ENCODE data around the gene KIF17.
"Not testable (repeated sequence)": the region's sequence is repeated elsewhere in the genome, so short reads cannot be mapped to it uniquely, and the experiment has no call there.

KIF17 gene

GRCh38 chr1:20727746-20728316, 10.0 kb upstream of the KIF17 start:
- no peak for DNase-seq (ENCODE audit: low read depth in 2 of 2)

GRCh38 chr1:20726932-20727745, 9.3 kb upstream of the KIF17 start:
- no peak for DNase-seq (ENCODE audit: low read depth in 2 of 2)

GRCh38 chr1:20726118-20726911, 8.5 kb upstream of the KIF17 start:
- DNase-seq (ENCODE audit: low read depth in 2 of 2), result no peak

GRCh38 chr1:20725189-20726117, 7.6 kb upstream of the KIF17 start:
- no peak for DNase-seq (ENCODE audit: low read depth in 2 of 2)

GRCh38 chr1:20724364-20725188, 6.8 kb upstream of the KIF17 start:
- DNase-seq (ENCODE audit: low read depth in 2 of 2), result no peak

GRCh38 chr1:20723537-20724363, 5.9 kb upstream of the KIF17 start:
- no peak for DNase-seq (ENCODE audit: low read depth in 2 of 2)

- no peak for DNase-seq (ENCODE audit: low read depth in 2 of 2)
These were observed 5.3 kb upstream of the KIF17 start for GRCh38 chr1:20723159-20723536.

GRCh38 chr1:20721117-20722061, 3.6 kb upstream of the KIF17 start:
- no peak for DNase-seq (ENCODE audit: low read depth in 2 of 2)

- DNase-seq (ENCODE audit: low read depth in 2 of 2), result no peak
These were observed 2.9 kb upstream of the KIF17 start for GRCh38 chr1:20720631-20721091.

GRCh38 chr1:20719871-20720620, 2.2 kb upstream of the KIF17 start:
- no peak for DNase-seq (ENCODE audit: low read depth in 2 of 2)

GRCh38 chr1:20719261-20719660, 1.5 kb upstream of the KIF17 start:
- no peak for DNase-seq (ENCODE audit: low read depth in 2 of 2)

- not testable (repeated sequence) for DNase-seq (ENCODE audit: low read depth in 2 of 2)
These were observed 606 bp upstream of the KIF17 start for GRCh38 chr1:20718343-20718882.

GRCh38 chr1:20716232-20716631, 1.6 kb downstream of the KIF17 start:
- DNase-seq (ENCODE audit: low read depth in 2 of 2), result no peak

- no peak for DNase-seq (ENCODE audit: low read depth in 2 of 2)
These were observed 2.4 kb downstream of the KIF17 start for GRCh38 chr1:20715406-20715805.

GRCh38 chr1:20713440-20713839, 4.4 kb downstream of the KIF17 start:
- DNase-seq (ENCODE audit: low read depth in 2 of 2), result no peak

GRCh38 chr1:20712215-20712577, 5.6 kb downstream of the KIF17 start:
- DNase-seq (ENCODE audit: low read depth in 2 of 2), result no peak
